Motor neuron (in vitro differentiated cells): Measurements from ENCODE around the gene ARHGAP26. TPM values are rescaled to one million over a fixed set of nuclear protein-coding genes. Genes with fewer than 3 reads are reported as not detected.

Source experiments
- ATAC-seq, 8 experiments: fragments of 200-7000 bp; cut with Tn5 transposase; replicated peaks in 6 of 8; 2 replicates each; pipeline ENCODE4 v1.8.0; 2021; ENCODE audit warnings: mild to moderate bottlenecking in 8 of 8, moderate library complexity in 8 of 8
- H3K27ac ChIP-seq, 2 donors: fragments of 250-450 bp; sonication (Bioruptor Pico); 2 replicates each; pipeline ENCODE4 v1.9.0; 2021; ENCODE audit warnings: antibody characterized with exemption in 2 of 2, mild to moderate bottlenecking in 2 of 2, moderate library complexity in 1 of 2
- H3K4me1 ChIP-seq, 2 donors: fragments of 250-450 bp; sonication (Bioruptor Pico); replicated peaks in 1 of 2; 2 replicates each; pipeline ENCODE4 v1.6.1; 2021; ENCODE audit warnings: antibody characterized with exemption in 2 of 2, mild to moderate bottlenecking in 2 of 2, moderate library complexity in 1 of 2
- H3K4me3 ChIP-seq, 5 donors: fragments of 250-450 bp; sonication (Bioruptor Pico); 2 replicates each; pipeline ENCODE4 v1.9.0; 2021; ENCODE audit warnings: antibody characterized with exemption in 5 of 5, mild to moderate bottlenecking in 5 of 5, moderate library complexity in 4 of 5
- WGBS, 10 experiments: fragments of 450-650 bp; shearing (Covaris generic); methylation state at CpG; one replicate each; pipeline ENCODE4 v1.0.0; 2022; 5-methylcytosine and 5-hydroxymethylcytosine counted together
- in situ Hi-C, 9 experiments: fragments of 400-800 bp; cut with MboI; loops; one replicate each; pipeline ENCODE4 v1.15.0; 2021; ENCODE audit warnings: low sequenced_read_pairs in 9 of 9, low pct_unique_long_range_greater_than_20kb in 2 of 9; ENCODE audit not compliant: unreplicated experiment in 9 of 9
- total RNA-seq, 8 experiments: library from RNA; unstranded; fragments of 300-600 nt; gene quantifications; 2 replicates each; pipeline versions ENCODE4 v1.2.3 to v1.2.4, GENCODE V29; 2022

Gene ARHGAP26
- total RNA-seq, 8 experiments from 2014 or later, result 1.3 to 14.2 (median 7.0) TPM

DNA sequence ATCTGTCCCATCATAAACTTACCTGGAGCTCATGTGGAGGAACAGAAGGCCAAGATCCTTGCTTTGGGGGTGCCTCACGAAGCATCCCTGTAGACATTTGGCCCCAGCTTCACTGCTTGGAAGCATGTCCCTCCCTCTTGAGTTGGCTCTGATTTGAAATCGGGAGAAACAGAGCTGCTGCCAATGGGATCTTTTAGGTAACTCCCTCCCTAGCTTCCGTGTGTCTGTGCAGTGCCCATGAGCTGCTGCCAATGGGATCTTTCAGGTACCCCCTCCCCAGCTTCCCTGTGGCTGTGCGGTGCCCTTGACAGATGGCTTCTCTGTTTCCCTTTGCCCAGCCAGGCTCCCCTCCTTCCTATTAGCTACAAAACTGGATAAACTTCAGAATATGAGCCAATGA, 455.3 kb downstream of the ARHGAP26 start:
- H3K27ac ChIP-seq, result no peak overlapping the region
- H3K4me1 ChIP-seq, result peaks cover 28 to 40% of the 10 kb centered on the region in 2 donors
- H3K4me3 ChIP-seq, result no peak overlapping the region
- in situ Hi-C loops, result no loop called here
- no peak for ATAC-seq
- 89 to 100% (median 92%) methylated on average over 2 to 3 of the region's 4 CpGs; no CpG with 5 or more reads in 6 of the 10 experiments for WGBS, 10 experiments

DNA sequence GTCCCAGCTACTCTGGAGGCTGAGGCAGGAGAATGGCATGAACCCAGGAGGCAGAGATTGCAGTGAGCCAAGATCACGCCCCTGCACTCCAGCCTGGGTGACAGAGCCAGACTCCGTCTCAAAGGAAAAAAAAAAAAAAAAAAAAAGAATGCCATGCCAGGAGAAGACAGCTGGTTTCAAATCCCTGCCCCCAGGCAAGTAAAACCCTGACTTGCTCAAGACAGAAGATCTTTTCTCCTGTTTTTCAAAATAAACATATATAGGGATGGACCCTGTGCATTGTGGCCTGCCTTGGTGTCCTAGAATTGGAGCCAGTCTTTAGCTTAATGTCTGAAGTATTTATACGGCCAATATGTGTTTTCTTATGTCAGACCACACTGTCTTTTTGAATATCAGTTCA, 456.2 kb downstream of the ARHGAP26 start:
- no peak for ATAC-seq
- H3K4me1 ChIP-seq, result peaks cover 26 to 35% of the 10 kb centered on the region in 2 donors
- no peak overlapping the region for H3K4me3 ChIP-seq
- in situ Hi-C loops, result no loop called here
- 80 to 100% (median 90%) methylated on average over 1 to 2 of the region's 3 CpGs; no CpG with 5 or more reads in 5 of the 10 experiments for WGBS, 10 experiments
- no peak overlapping the region for H3K27ac ChIP-seq

DNA sequence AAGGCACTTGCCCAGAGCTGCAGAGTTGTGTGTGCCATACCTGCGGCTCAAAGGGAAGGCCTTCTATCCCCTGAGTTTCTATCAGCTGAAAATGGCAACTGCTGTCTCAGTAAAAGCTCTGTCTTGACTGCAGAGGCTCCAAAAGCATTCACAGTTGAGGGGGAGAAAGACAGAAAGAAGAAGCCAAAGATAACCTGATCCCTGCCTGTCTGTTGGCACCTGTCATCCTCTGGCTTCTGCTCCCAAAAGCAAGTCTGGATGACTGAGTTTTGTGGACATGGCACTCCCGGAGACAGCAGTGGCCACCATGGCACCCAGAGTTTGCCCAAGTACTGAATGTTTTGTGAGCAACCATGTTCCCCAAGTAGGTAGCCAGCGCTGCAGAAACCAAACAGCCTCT, 456.7 kb downstream of the ARHGAP26 start:
- no peak overlapping the region for H3K27ac ChIP-seq
- in situ Hi-C loops, result no loop called here

DNA sequence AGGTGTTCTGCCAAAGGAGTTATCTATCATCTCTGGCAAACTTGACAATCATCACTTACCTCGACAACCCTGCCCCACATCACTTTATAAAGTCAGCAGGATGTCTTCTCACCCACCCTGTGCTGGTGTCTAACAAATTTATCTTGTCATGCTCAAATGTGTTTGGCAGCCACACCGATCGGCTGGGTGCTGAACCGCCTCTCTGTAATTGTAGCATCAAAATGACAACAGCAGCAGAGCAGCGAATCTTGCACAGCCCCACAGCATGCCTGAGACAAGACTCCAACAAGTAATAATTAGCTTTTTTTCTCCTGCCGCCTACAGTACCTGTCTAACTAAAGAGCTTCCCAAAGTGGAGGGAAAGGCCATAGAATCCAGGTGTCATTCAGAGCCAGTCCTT, 457.1 kb downstream of the ARHGAP26 start:
- H3K27ac ChIP-seq, result no peak overlapping the region
- in situ Hi-C loops, result no loop called here
- 60 to 88% (median 79%) methylated on average over 1 to 6 of the region's 6 CpGs; no CpG with 5 or more reads in 3 of the 10 experiments for WGBS, 10 experiments
- peaks cover 16 to 26% of the 10 kb centered on the region in 2 donors for H3K4me1 ChIP-seq
- H3K4me3 ChIP-seq, result no peak overlapping the region
- ATAC-seq, result no peak

More for the DNA sequence above, 456.7 kb downstream of the ARHGAP26 start:
- ATAC-seq, result no peak
- H3K4me3 ChIP-seq, result no peak overlapping the region
- H3K4me1 ChIP-seq, result peaks cover 21 to 30% of the 10 kb centered on the region in 2 donors
- WGBS, 10 experiments, result 90 to 100% (median 98%) methylated on average over 1 to 3 of the region's 3 CpGs; no CpG with 5 or more reads in 4 of the 10 experiments

DNA sequence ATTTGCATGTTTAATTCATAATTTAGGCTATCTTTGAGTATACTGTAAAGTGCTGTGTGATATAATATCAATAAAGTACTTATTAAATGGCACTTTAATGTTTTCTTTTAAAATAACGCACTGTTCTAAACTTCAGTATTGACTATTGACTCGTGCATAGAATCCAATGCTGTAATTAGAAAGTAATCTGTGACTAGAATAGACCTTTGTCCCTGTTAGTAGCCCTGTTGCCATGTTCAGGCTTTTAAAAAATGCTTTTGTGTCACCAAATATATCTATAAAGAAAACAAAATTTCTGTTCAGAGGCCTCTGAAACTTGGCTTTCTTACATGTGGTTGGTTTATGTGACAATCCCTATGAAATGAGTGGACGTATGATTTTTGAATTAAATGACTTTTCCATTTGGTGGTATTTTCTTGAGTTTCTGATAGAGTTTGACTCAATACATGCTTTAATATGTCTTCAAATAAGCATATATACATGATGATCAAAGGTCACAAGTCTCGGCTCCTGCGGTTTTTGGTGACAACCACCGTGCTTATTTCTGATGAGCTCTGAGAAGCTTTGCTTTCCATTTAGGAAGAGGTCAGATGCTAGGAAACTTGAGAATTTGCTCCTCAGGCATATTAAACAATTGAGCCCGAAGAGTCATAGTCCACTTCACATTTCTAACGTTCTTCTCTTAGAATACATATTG, 458.6 kb downstream of the ARHGAP26 start:
- no peak for ATAC-seq
- H3K4me3 ChIP-seq, result no peak overlapping the region
- 71 to 96% (median 90%) methylated on average over 2 to 8 of the region's 8 CpGs for WGBS, 10 experiments
- in situ Hi-C loops, result no loop called here
- H3K27ac ChIP-seq, result no peak overlapping the region
- H3K4me1 ChIP-seq, result peaks cover 7 to 14% of the 10 kb centered on the region in 2 donors

DNA sequence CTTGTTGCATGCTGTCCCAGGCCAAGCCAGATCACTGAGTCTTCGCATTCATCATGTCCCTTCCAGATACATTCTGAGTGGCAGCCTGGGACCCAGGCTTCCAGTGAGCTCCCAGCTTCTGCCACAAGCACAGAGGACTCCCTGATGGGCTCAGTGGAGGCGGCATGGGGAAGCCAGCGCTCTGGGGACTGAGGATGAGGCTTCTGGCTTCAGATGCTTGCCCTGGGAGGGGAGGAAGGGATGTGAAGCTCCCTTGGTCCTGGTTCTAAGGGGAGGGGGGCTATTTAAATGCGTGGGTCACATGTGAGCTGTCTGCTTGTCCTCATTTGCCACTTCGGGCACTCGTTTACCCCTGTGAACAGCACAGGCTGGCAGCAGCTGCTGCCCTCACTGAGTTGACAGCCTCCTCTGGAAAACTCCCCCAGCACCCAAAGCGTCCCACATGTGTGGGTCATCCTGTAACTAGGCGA, 459.3 kb downstream of the ARHGAP26 start:
- H3K27ac ChIP-seq, result no peak overlapping the region
- WGBS, 10 experiments, result 9 to 100% (median 67%) methylated on average over 1 to 5 of the region's 8 CpGs; no CpG with 5 or more reads in 4 of the 10 experiments

DNA sequence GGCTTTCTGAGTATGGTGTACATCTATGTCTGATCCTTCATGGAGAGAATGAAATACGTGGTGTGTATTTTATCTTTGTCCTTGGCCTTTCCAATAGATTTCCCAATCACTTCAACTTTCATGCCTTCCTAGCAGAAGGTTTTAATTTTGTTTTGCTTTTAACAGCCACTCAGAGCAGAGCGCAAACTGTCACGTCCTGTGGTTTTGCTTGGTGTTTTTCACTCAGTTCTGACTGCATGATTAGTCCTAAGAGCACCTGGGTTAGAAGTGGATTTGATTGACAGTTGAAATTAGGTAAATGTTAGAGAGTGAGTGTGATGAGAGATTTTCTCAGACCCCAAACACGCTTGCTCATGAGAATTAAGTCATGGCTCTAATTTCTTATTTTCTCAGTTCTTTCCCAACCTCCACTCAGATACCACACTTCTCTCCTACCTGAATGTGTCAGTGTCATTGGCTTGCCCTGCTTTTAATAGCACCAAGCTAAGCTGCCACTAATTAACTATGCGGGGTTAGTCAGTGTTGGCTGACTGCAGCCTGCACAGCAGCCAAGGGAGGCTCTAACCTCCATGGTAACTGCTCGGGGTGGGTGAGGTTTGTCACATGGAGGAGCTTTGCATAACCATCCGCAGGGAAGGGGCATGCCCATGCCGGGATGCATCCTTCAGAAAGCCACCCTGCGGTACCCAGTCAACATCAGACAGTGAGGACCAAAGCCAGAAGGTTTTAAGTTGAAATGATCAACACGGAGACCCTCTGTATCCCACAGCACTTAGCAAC, 459.9 kb downstream of the ARHGAP26 start:
- Histone ChIP-seq H3K4me3 (no peak overlapping the region), H3K4me1 (peaks cover 7 to 14% of the 10 kb centered on the region in 2 donors), H3K27ac (no peak overlapping the region)
- peak; percentile 55 to 99 (median 98) for ATAC-seq
- in situ Hi-C loops, result no loop called here
- 10 to 80% (median 42%) methylated on average over 1 to 8 of the region's 10 CpGs; no CpG with 5 or more reads in 2 of the 10 experiments for WGBS, 10 experiments

More for the DNA sequence above, 459.3 kb downstream of the ARHGAP26 start:
- peak in 2 of 8 experiments; percentile 7 to 18 for ATAC-seq
- peaks cover 7 to 14% of the 10 kb centered on the region in 2 donors for H3K4me1 ChIP-seq
- H3K4me3 ChIP-seq, result no peak overlapping the region
- in situ Hi-C loops, result no loop called here

DNA sequence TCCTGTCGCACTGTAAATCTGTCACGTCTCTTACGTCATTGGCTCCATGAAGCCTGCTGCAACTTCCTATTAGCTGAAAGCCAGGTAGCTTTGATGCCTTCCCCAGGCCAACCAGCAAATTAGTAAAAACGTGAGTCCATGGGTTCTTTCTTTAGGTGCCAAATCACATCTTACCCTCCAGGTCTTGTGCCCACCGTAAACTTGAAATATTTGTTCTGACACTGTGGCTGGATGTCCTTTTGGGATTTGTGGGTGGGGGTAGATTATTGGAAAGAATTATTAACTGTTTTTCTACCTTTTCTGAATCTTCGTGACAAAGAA, 460.5 kb downstream of the ARHGAP26 start:
- Histone ChIP-seq H3K27ac (no peak overlapping the region), H3K4me3 (no peak overlapping the region), H3K4me1 (peaks cover 7 to 14% of the 10 kb centered on the region in 2 donors)
- 50 to 100% (median 88%) methylated on average over 1 to 6 of the region's 6 CpGs; no CpG with 5 or more reads in 2 of the 10 experiments for WGBS, 10 experiments
- in situ Hi-C loops, result no loop called here
- no peak for ATAC-seq

DNA sequence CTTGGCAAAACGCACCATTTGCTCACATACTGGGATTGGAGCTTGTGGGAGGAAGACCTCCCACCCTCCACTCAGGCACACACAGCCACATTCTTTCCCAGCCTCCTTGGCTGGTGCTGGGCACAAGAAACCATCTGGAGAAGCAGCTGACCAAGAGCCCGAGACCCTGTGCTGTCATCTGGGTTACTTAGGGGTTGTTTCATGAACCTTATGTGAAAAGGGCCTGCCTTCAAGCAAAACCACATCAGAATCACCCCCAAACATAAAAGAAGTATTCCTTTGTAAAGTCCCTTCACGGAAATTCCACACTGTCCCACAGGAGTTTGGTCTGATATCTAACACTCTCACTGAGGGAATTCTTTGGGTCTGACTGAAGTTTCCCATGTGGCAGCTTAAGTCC, 461.2 kb downstream of the ARHGAP26 start:
- no peak overlapping the region for H3K4me3 ChIP-seq
- ATAC-seq, result no peak

DNA sequence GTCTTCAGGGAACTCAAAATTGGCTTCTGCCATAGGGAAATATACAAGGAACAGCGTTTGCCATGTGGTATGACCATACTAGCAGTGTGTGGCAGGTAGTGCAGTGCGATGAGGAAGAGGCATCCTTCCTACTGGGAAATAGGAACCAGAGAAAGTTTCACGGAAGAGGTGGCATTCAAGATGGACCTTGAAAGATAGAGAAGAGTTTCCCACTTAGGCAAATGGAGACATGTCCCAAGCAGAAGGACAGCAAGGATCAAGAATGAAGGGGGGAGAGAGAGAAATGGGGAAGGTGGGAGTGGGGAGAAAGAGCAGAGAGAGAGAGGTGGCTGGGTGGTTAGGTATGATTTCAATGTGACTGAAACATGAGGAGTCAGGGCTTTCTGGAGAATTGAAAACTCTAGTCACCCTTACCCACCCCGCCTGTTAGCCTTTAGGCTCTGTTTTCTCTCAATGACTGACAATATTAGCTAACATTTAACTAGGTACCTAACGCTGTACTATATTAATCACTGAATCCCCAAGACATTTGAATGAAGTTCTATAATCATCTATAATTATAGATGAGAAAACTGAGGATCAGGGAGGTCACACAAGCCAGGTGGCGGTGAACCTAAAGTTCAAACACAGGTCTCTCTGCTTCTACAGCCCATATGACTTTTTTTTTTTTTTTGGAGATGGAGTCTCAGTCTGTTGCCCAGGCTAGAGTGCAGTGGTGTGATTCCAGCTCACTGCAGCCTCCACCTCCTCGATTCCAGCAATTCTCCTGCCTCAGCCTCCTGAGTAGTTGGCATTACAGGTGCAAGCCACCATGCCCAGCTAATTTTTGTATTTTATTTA, 462.0 kb downstream of the ARHGAP26 start:
- no peak overlapping the region for H3K4me3 ChIP-seq
- no peak overlapping the region for H3K27ac ChIP-seq
- H3K4me1 ChIP-seq, result peaks cover 7 to 17% of the 10 kb centered on the region in 2 donors
- no peak for ATAC-seq
- in situ Hi-C loops, result no loop called here
- 80 to 96% (median 92%) methylated on average over 2 to 6 of the region's 7 CpGs; no CpG with 5 or more reads in 2 of the 10 experiments for WGBS, 10 experiments

More for the DNA sequence above, 461.2 kb downstream of the ARHGAP26 start:
- in situ Hi-C loops, result no loop called here
- Histone ChIP-seq H3K4me1 (peaks cover 7 to 14% of the 10 kb centered on the region in 2 donors), H3K27ac (no peak overlapping the region)
- WGBS, 10 experiments, result 70 to 100% (median 80%) methylated on average over 1 of the region's 3 CpGs; no CpG with 5 or more reads in 5 of the 10 experiments

DNA sequence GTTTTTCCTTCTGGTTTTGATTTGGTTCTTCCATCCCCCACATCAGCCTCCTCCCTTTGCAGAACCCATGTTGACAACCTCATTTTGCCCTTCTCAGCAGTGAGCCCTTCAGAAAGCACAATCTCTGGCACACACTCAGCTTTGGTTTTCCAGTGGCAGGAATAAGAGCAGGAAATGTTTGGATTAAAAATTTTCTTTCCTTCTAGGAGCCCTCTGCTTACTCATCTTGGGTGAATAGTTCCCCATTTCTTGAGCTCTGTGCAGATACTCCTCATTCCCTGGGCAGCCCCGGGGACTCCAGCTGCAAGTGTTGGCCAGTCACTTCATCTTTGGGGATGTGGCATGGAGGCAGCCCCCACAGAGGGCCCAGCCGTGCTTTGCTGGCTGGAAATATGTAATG, 462.9 kb downstream of the ARHGAP26 start:
- peaks cover 7 to 17% of the 10 kb centered on the region in 2 donors for H3K4me1 ChIP-seq
- WGBS, 10 experiments, result 37 to 100% (median 56%) methylated on average over 1 to 2 of the region's 2 CpGs; no CpG with 5 or more reads in 6 of the 10 experiments
- no peak overlapping the region for H3K27ac ChIP-seq
- ATAC-seq, result peak in 2 of 8 experiments; percentile 16 to 46
- in situ Hi-C loops, result no loop called here
- H3K4me3 ChIP-seq, result no peak overlapping the region

DNA sequence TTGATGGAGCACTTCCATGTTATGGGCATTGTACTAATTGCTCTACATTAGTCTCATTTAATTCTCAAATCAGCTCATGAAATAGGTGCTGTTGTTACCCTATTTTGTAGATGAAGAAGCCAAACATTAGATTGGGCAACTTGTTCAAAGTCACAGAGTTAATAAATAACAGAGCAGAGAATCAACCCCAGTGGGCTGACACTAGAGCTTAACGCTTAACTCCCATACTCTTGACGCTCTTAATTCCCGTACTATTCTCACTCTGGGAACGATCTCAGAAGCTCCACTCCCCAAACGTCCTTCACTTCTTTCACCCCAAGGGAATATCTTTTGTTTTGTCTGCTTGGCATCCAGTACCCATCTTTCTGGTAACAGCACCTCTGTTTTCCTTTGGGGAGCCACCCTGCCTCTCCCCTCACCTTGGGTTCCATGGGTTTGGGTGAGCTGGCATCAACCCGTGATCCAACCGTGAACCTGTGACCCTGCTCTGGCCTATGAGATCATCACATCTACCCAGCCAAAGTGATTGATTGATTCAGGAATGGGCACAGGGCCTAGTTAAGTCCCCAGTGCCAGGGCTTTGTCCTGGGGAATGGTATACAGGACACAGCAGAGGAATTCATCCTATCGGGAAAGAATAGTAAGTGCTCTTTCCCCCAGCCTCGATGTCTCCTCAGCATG, 464.1 kb downstream of the ARHGAP26 start:
- peaks cover 7 to 16% of the 10 kb centered on the region in 2 donors for H3K4me1 ChIP-seq
- no peak overlapping the region for H3K27ac ChIP-seq
- WGBS, 10 experiments, result 70 to 89% (median 83%) methylated on average over 3 to 7 of the region's 9 CpGs; no CpG with 5 or more reads in 3 of the 10 experiments
- no peak for ATAC-seq
- in situ Hi-C loops, result no loop called here
- no peak overlapping the region for H3K4me3 ChIP-seq
